Effector memory CD8-positive, alpha-beta T cell (primary cell): ENCODE data around the gene TIGD3.
A peak's percentile ranks its signal among the peaks of the same experiment; 100 is the strongest.
"Not testable (repeated sequence)": the region's sequence is repeated elsewhere in the genome, so short reads cannot be mapped to it uniquely, and the experiment has no call there.

Experiments
- ATAC-seq: fragments of 150-1000 bp; cut with Tn5 transposase; replicated peaks from 2 replicates; pipeline ENCODE4 v1.10.0; 2021; ENCODE audit warnings: mild to moderate bottlenecking, moderate library complexity
- DNase-seq, 3 experiments: peaks; one replicate each; pipeline ENCODE4 v3.0.0; 2021
- H3K27ac Mint-ChIP-seq, 2 donors: one replicate each; pipeline ENCODE4 v1.8.0; 2022; ENCODE audit warnings: mild to moderate bottlenecking in 2 of 2, mixed read lengths in 2 of 2, moderate library complexity in 2 of 2
- H3K27me3 Mint-ChIP-seq, 2 donors: one replicate each; pipeline ENCODE4 v1.8.0; 2022; ENCODE audit warnings: mixed read lengths in 2 of 2
- H3K36me3 Mint-ChIP-seq: one replicate; pipeline ENCODE4 v1.8.0; 2022; ENCODE audit warnings: mild to moderate bottlenecking, moderate library complexity, mixed read lengths; ENCODE audit not compliant: insufficient read depth
- H3K4me1 Mint-ChIP-seq, 2 donors: one replicate each; pipeline ENCODE4 v1.8.0; 2022; ENCODE audit warnings: low read depth in 2 of 2, mixed read lengths in 2 of 2
- H3K4me3 Mint-ChIP-seq, 2 donors: one replicate each; pipeline ENCODE4 v1.8.0; 2022; ENCODE audit warnings: mild to moderate bottlenecking in 2 of 2, mixed read lengths in 2 of 2, moderate library complexity in 2 of 2
- H3K9me3 Mint-ChIP-seq, 2 donors: one replicate each; pipeline ENCODE4 v1.8.0; 2022; ENCODE audit warnings: mixed read lengths in 2 of 2

Gene TIGD3

GRCh38 chr11:65316227-65317024 lies 38.1 kb upstream of the TIGD3 start:
- no peak overlapping the region for H3K27ac Mint-ChIP-seq
- DNase-seq (no peak), ATAC-seq (no peak)
- H3K4me1 Mint-ChIP-seq, result peaks cover 8 to 10% of the 10 kb centered on the region in 2 donors
- H3K4me3 Mint-ChIP-seq, result peak overlapping the region in 1 of 2 donors; percentile 74
- H3K27me3 Mint-ChIP-seq, result peaks cover 0 to 15% of the 10 kb centered on the region in 2 donors
- peaks cover 6% of the 10 kb centered on the region for H3K36me3 Mint-ChIP-seq
- H3K9me3 Mint-ChIP-seq, result no peaks in the 10 kb centered on the region

GRCh38 chr11:65317025-65317786 lies 37.3 kb upstream of the TIGD3 start:
- ATAC-seq (no peak), DNase-seq (no peak)
- no peak overlapping the region for H3K27ac Mint-ChIP-seq
- peaks cover 1 to 23% of the 10 kb centered on the region in 2 donors for H3K27me3 Mint-ChIP-seq
- H3K4me1 Mint-ChIP-seq, result peaks cover 8 to 10% of the 10 kb centered on the region in 2 donors
- H3K36me3 Mint-ChIP-seq, result peaks cover 6% of the 10 kb centered on the region
- H3K4me3 Mint-ChIP-seq, result peak overlapping the region in 1 of 2 donors; percentile 74
- no peaks in the 10 kb centered on the region for H3K9me3 Mint-ChIP-seq

GRCh38 chr11:65320386-65321075 lies 34.0 kb upstream of the TIGD3 start:
- no peak overlapping the region for H3K27ac Mint-ChIP-seq
- H3K4me3 Mint-ChIP-seq, result no peak overlapping the region
- peaks cover 16 to 32% of the 10 kb centered on the region in 2 donors for H3K27me3 Mint-ChIP-seq
- H3K4me1 Mint-ChIP-seq, result peaks cover 3 to 4% of the 10 kb centered on the region in 2 donors
- ATAC-seq (no peak), DNase-seq (no peak)
- no peaks in the 10 kb centered on the region for H3K36me3 Mint-ChIP-seq
- no peaks in the 10 kb centered on the region for H3K9me3 Mint-ChIP-seq

- no peaks in the 10 kb centered on the region for H3K36me3 Mint-ChIP-seq
- no peak overlapping the region for H3K27ac Mint-ChIP-seq
- ATAC-seq (no peak), DNase-seq (no peak)
- H3K4me1 Mint-ChIP-seq, result no peaks in the 10 kb centered on the region
- no peak overlapping the region for H3K4me3 Mint-ChIP-seq
- no peaks in the 10 kb centered on the region for H3K9me3 Mint-ChIP-seq
- H3K27me3 Mint-ChIP-seq, result peaks cover 18 to 36% of the 10 kb centered on the region in 2 donors
Observed at GRCh38 chr11:65321076-65321475, 33.5 kb upstream of the TIGD3 start.

- H3K9me3 Mint-ChIP-seq, result no peaks in the 10 kb centered on the region
- H3K27ac Mint-ChIP-seq, result no peak overlapping the region
- ATAC-seq, result no peak
- DNase-seq, result no peak
- no peak overlapping the region for H3K4me3 Mint-ChIP-seq
- H3K36me3 Mint-ChIP-seq, result no peaks in the 10 kb centered on the region
- peaks cover 18 to 36% of the 10 kb centered on the region in 2 donors for H3K27me3 Mint-ChIP-seq
- no peaks in the 10 kb centered on the region for H3K4me1 Mint-ChIP-seq
Observed at GRCh38 chr11:65321828-65322485, 32.6 kb upstream of the TIGD3 start.

- ATAC-seq (no peak), DNase-seq (no peak)
- Mint-ChIP-seq H3K9me3 (no peaks in the 10 kb centered on the region), H3K27ac (no peak overlapping the region), H3K4me1 (no peaks in the 10 kb centered on the region), H3K4me3 (no peak overlapping the region), H3K27me3 (peaks cover 18 to 36% of the 10 kb centered on the region in 2 donors), H3K36me3 (no peaks in the 10 kb centered on the region)
Observed at GRCh38 chr11:65323813-65324212, 30.7 kb upstream of the TIGD3 start.

- Mint-ChIP-seq H3K27ac (no peak overlapping the region), H3K36me3 (no peaks in the 10 kb centered on the region), H3K27me3 (peaks cover 18 to 36% of the 10 kb centered on the region in 2 donors), H3K9me3 (no peaks in the 10 kb centered on the region), H3K4me1 (peaks cover 3 to 5% of the 10 kb centered on the region in 2 donors), H3K4me3 (no peak overlapping the region)
- DNase-seq (no peak), ATAC-seq (no peak)
Observed at GRCh38 chr11:65325435-65325834, 29.1 kb upstream of the TIGD3 start.

GRCh38 chr11:65327021-65327420 lies 27.5 kb upstream of the TIGD3 start:
- no peak overlapping the region for H3K27ac Mint-ChIP-seq
- no peaks in the 10 kb centered on the region for H3K36me3 Mint-ChIP-seq
- no peak overlapping the region for H3K4me3 Mint-ChIP-seq
- H3K4me1 Mint-ChIP-seq, result peaks cover 3 to 5% of the 10 kb centered on the region in 2 donors
- peaks cover 18 to 26% of the 10 kb centered on the region in 2 donors for H3K27me3 Mint-ChIP-seq
- no peaks in the 10 kb centered on the region for H3K9me3 Mint-ChIP-seq
- DNase-seq, result no peak
- ATAC-seq, result no peak

GRCh38 chr11:65329478-65329877 lies 25.1 kb upstream of the TIGD3 start:
- DNase-seq, result no peak
- H3K4me3 Mint-ChIP-seq, result no peak overlapping the region
- peak overlapping the region in 1 of 2 donors; percentile 48 for H3K27ac Mint-ChIP-seq
- peaks cover 8 to 13% of the 10 kb centered on the region in 2 donors for H3K4me1 Mint-ChIP-seq
- no peaks in the 10 kb centered on the region for H3K9me3 Mint-ChIP-seq
- H3K27me3 Mint-ChIP-seq, result peaks cover 6 to 7% of the 10 kb centered on the region in 2 donors
- peaks cover 5% of the 10 kb centered on the region for H3K36me3 Mint-ChIP-seq
- no peak for ATAC-seq

GRCh38 chr11:65329944-65330403 lies 24.6 kb upstream of the TIGD3 start:
- H3K9me3 Mint-ChIP-seq, result no peaks in the 10 kb centered on the region
- H3K36me3 Mint-ChIP-seq, result peaks cover 6% of the 10 kb centered on the region
- no peak overlapping the region for H3K4me3 Mint-ChIP-seq
- H3K27me3 Mint-ChIP-seq, result peaks cover 6 to 7% of the 10 kb centered on the region in 2 donors
- peaks cover 13 to 18% of the 10 kb centered on the region in 2 donors for H3K4me1 Mint-ChIP-seq
- peak; percentile 30 for ATAC-seq
- H3K27ac Mint-ChIP-seq, result peak overlapping the region in 1 of 2 donors; percentile 48
- peak; percentile 80 to 88 (median 82) for DNase-seq

- DNase-seq (no peak), ATAC-seq (no peak)
- no peak overlapping the region for H3K27ac Mint-ChIP-seq
- no peak overlapping the region for H3K4me3 Mint-ChIP-seq
- H3K27me3 Mint-ChIP-seq, result peaks cover 1 to 4% of the 10 kb centered on the region in 2 donors
- H3K36me3 Mint-ChIP-seq, result peaks cover 8% of the 10 kb centered on the region
- H3K9me3 Mint-ChIP-seq, result no peaks in the 10 kb centered on the region
- H3K4me1 Mint-ChIP-seq, result peaks cover 18 to 24% of the 10 kb centered on the region in 2 donors
Observed at GRCh38 chr11:65330544-65330943, 24.0 kb upstream of the TIGD3 start.

- H3K27ac Mint-ChIP-seq, H3K4me3 Mint-ChIP-seq, ATAC-seq, DNase-seq, H3K27me3 Mint-ChIP-seq, H3K9me3 Mint-ChIP-seq: not testable (repeated sequence)
- Mint-ChIP-seq H3K4me1 (peaks cover 20 to 27% of the 10 kb centered on the region in 2 donors), H3K36me3 (peaks cover 15% of the 10 kb centered on the region)
Observed at GRCh38 chr11:65332591-65332990, 22.0 kb upstream of the TIGD3 start.
